Measurements from ENCODE around the gene SCYGR2.

Gene SCYGR2

GRCh38 chr2:227613272-227613660, 14.6 kb downstream of the SCYGR2 start:
- H3K36me3 ChIP-seq (ENCODE audit: control insufficient read depth, insufficient read depth, low read length), result no peaks in the 10 kb centered on the region
- no peak for DNase-seq (ENCODE audit: extremely low read depth, insufficient read length)
- no peaks in the 10 kb centered on the region for H3K27me3 ChIP-seq (replicated peaks; ENCODE audit: control insufficient read depth, insufficient read depth, low read length)
- no peak overlapping the region for H3K4me3 ChIP-seq (replicated peaks; ENCODE audit: low read depth, low read length)
- no peak for TF ChIP-seq CTCF (IDR thresholded peaks at IDR 0.05; ENCODE audit: insufficient read depth, low read length, poor library complexity, severe bottlenecking)

GRCh38 chr2:227614246-227614645, 15.6 kb downstream of the SCYGR2 start:
- H3K27me3 ChIP-seq (replicated peaks; ENCODE audit: control insufficient read depth, insufficient read depth, low read length), result no peaks in the 10 kb centered on the region
- no peaks in the 10 kb centered on the region for H3K36me3 ChIP-seq (ENCODE audit: control insufficient read depth, insufficient read depth, low read length)
- no peak for TF ChIP-seq CTCF (IDR thresholded peaks at IDR 0.05; ENCODE audit: insufficient read depth, low read length, poor library complexity, severe bottlenecking)
- no peak overlapping the region for H3K4me3 ChIP-seq (replicated peaks; ENCODE audit: low read depth, low read length)
- DNase-seq (ENCODE audit: extremely low read depth, insufficient read length), result no peak

GRCh38 chr2:227614740-227615139, 16.0 kb downstream of the SCYGR2 start, which contains the start of gene SCYGR3:
SCYGR3 (minus strand) TSS chr2:227614840; CDS start chr2:227614840, 0 bp downstream.
- TF ChIP-seq CTCF (IDR thresholded peaks at IDR 0.05; ENCODE audit: insufficient read depth, low read length, poor library complexity, severe bottlenecking), result no peak
- Histone ChIP-seq H3K27me3 (replicated peaks; ENCODE audit: control insufficient read depth, insufficient read depth, low read length) (no peaks in the 10 kb centered on the region), H3K36me3 (ENCODE audit: control insufficient read depth, insufficient read depth, low read length) (no peaks in the 10 kb centered on the region), H3K4me3 (replicated peaks; ENCODE audit: low read depth, low read length) (no peak within 1 kb of the TSS)
- no peak for DNase-seq (ENCODE audit: extremely low read depth, insufficient read length)

- H3K27me3 ChIP-seq (replicated peaks; ENCODE audit: control insufficient read depth, insufficient read depth, low read length), result no peaks in the 10 kb centered on the region
- TF ChIP-seq CTCF (IDR thresholded peaks at IDR 0.05; ENCODE audit: insufficient read depth, low read length, poor library complexity, severe bottlenecking), result no peak
- no peak for DNase-seq (ENCODE audit: extremely low read depth, insufficient read length)
- H3K4me3 ChIP-seq (replicated peaks; ENCODE audit: low read depth, low read length), result no peak overlapping the region
- H3K36me3 ChIP-seq (ENCODE audit: control insufficient read depth, insufficient read depth, low read length), result no peaks in the 10 kb centered on the region
These were observed 16.5 kb downstream of the SCYGR2 start for GRCh38 chr2:227615181-227615580.

GRCh38 chr2:227615906-227616305, 17.2 kb downstream of the SCYGR2 start:
- TF ChIP-seq CTCF (IDR thresholded peaks at IDR 0.05; ENCODE audit: insufficient read depth, low read length, poor library complexity, severe bottlenecking), result no peak
- H3K27me3 ChIP-seq (replicated peaks; ENCODE audit: control insufficient read depth, insufficient read depth, low read length), result no peaks in the 10 kb centered on the region
- H3K4me3 ChIP-seq (replicated peaks; ENCODE audit: low read depth, low read length), result no peak overlapping the region
- H3K36me3 ChIP-seq (ENCODE audit: control insufficient read depth, insufficient read depth, low read length), result no peaks in the 10 kb centered on the region
- no peak for DNase-seq (ENCODE audit: extremely low read depth, insufficient read length)

- no peaks in the 10 kb centered on the region for H3K36me3 ChIP-seq (ENCODE audit: control insufficient read depth, insufficient read depth, low read length)
- no peak for TF ChIP-seq CTCF (IDR thresholded peaks at IDR 0.05; ENCODE audit: insufficient read depth, low read length, poor library complexity, severe bottlenecking)
- no peak for DNase-seq (ENCODE audit: extremely low read depth, insufficient read length)
- H3K4me3 ChIP-seq (replicated peaks; ENCODE audit: low read depth, low read length), result no peak overlapping the region
- no peaks in the 10 kb centered on the region for H3K27me3 ChIP-seq (replicated peaks; ENCODE audit: control insufficient read depth, insufficient read depth, low read length)
These were observed 17.9 kb downstream of the SCYGR2 start for GRCh38 chr2:227616631-227617030.
